HG02885 (cell line): ENCODE measurements around the gene ST6GALNAC4.

Experiments
- ATAC-seq: cut with Tn5 transposase; IDR thresholded peaks from one replicate; pipeline ENCODE4 v1.9.1; 2021; ENCODE audit warnings: mild to moderate bottlenecking; ENCODE audit not compliant: unreplicated experiment, poor library complexity

Gene ST6GALNAC4, protein sequence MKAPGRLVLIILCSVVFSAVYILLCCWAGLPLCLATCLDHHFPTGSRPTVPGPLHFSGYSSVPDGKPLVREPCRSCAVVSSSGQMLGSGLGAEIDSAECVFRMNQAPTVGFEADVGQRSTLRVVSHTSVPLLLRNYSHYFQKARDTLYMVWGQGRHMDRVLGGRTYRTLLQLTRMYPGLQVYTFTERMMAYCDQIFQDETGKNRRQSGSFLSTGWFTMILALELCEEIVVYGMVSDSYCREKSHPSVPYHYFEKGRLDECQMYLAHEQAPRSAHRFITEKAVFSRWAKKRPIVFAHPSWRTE

DNA sequence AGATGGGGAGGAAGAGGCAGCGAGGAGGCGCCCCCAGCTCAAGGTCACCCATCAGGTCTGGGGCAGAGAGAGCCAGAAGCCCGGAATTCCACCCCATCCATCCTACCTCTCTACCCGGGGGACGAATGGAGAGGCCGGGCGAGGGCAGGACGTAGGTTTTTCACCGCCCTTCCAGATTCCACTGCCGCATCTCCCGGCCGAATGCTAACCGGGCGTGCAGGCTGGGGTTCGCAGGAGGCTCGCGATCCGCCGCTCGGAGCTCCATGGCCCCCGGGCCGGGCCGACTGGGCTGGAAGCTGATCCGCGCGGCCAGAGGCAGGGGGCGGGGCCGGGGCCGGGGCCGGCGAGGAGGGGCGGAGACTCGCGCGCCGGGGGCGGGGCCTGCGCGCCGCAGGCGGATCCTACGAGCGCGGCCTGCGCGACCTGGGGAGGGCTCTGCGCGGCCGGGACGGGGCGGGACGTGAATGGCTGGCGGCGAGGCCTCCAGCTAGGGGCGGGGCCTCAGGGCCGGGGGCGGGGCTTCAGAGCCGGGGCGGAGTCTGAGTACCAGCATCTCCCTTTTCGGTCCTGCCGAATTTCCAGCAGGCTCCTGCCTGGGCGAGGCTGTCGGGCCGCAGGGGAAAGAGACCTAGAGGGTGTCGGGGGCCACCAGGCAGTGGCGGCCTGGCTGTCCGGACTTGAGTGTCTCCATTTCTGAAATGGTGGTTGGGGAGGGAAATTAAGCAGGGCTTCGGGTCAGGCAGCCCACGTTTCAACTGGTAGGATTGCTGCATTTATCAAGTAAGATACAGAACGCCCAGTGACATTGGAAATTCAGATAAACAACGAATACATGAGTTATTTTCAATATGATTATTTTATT, at the start of gene ST6GALNAC4:
TSS of gene ST6GALNAC4 (minus strand) at position 322 of the 862 bp plus-strand sequence. CDS start 622 bp downstream, outside the sequence.
- peak; percentile 87 for ATAC-seq

DNA sequence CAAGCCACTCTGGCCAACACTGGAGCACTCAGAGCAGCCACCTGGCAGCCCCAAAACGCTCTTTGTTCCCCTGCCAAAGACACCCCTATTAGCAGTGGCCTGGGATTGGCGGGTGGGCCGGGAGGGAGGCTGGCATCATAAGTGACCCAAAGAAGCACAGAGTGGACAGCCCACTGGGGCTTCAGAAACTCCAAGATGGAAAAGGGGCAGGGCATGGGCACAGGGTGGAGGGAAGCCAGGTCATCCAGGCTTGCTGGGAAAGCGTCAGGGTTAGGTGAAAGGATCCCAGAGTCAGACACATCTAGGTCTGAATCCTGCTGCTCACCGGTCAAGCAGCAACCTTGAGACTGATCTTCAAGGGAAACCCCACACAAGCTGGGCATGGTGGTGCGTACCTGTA, 49.1 kb upstream of the ST6GALNAC4 start:
- ATAC-seq, result no peak

DNA sequence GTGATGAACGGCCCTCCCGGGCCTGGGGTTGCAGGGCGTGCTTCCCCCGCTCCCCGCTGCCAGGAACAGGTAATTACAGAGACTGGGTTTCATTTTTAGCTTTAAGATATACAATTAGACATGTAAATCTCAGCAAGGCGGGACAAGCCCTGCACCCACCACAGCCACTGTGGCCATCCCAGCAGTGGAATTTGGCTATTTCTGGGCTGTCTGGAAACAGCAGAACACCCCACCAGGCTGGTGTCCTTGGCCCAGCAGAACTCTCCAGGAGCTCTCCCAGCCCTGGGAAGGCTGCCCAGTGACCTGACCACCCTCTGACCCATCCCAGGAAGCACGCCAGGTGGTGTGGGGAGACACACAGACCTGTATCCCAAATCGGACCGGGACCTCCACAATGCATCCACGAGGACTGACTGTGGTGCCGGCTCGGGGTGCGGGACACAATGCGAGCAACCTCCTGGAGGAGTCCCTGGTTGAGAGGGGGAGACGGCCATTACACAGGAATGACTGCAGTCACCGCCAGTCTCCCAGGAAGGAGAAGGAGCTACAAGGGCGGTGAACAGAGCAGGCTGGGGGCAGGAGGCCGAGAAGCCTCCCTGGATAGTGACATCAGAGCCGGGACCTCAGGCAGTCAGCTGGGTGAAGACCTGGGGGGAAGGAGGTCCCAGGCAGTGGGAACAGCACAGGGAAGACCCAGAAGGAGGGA, 46.7 kb upstream of the ST6GALNAC4 start:
- ATAC-seq, result no peak

DNA sequence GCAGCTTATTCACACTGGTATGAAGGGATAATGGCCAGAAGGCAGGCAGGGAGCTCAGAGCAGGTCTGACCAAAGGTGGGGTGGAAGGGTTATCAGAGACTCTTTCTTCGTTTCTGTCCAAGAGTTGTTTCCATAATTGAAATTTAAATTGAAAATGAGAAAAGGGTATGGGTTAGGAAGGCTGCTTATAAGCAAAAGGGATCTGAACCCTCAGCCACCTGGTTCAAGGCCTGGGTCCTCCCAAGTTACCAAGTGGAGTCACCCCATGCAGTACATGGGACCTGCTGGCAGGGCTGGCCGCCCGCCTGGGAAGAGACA, 46.2 kb upstream of the ST6GALNAC4 start:
- ATAC-seq, result no peak

DNA sequence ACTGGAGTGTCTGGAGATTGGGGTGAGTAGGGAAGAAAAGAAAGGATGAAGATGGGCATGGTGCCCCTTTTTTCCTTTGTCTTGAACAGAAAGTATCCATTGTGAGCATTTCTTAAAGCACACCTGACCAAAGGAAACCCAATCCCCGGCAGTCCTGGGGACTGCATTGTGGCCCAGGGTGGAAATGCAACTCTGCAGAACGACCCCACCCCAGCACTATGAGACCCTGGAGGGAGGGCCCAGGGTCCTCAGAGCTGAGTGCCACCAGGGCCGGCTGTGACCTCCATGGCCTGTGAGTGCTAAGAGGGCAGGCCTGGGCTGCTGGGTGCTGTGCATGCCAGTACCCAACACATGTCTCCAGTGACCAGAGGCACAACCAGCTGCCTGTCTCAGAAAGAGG, 45.4 kb upstream of the ST6GALNAC4 start:
- ATAC-seq, result no peak

DNA sequence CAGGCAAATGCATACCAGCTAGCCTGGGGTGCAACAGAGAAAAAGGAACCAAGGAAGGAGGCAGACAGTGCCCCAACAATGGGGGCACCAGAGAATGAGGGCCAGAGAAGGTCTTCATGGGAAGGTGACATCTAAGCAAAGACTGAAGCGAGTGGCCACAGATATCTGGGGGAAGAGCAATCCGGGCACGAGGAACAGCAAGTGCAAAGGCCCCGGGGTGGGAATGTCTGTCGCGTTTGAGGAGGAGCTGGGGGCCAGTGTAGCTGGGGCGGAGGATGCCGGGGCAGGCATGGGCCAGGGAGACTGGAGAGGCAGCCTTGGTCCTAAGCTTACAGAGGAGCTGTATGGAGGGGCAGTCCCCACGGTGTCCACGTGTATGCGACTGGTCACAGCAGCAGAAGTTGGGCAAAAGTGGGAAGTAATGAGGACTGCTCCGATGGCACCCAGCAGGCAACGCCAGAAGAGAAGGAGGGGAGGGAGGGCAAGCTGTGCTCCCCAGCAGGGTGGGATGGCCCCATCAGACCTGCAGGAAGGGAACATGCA, 44.8 kb upstream of the ST6GALNAC4 start:
- no peak for ATAC-seq

DNA sequence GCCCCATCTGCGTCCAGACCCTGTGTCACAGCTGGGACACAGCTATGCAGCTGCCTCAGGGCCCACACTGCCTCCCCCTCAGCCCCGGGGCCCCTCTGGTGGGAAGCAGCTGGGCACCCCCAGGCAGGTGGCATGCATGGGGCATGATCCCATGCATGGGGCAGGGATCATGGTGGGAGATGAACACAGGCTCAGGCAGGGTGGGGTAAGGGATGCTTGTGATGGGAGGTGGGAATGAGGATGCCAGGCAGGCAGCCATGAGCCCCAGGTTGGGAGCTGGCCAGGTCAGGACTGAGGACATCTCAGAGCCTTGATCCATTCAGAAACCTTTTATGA, 44.3 kb upstream of the ST6GALNAC4 start:
- no peak for ATAC-seq

DNA sequence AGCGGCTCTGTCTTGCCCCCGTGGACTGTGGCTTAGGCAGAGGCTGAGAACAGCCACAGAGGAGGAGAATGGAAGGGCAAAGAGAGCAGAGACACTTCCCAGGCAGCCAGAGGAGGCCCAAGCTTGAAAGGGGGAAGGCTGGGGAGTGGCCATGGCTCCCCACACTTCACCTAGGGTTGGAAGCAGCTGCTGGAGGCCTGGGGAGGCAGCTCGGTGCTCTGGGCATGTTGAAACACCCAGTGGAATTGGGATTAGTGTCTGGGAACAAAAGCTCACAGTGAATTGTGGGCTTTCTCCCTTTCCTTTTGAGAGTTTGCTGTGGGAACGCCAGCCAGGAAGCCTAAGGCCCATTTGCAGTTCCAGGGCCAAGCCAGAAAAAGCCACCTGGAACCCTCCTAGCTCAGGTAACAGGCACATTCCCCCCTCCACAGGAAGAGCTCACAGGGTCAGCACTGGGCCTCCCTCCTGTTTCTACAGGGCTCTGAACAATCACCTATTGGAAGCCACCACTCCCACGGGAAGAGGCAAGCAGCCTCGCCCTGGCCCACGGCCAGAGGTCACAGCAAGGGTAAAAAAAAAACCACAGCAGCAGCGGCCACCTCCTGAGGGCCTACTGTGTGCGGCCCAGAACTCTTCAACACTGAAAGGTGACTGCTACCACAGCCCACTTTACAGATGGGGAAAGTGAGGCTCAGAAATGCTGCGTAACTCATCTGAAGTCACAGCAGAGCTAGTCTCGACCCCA, 43.7 kb upstream of the ST6GALNAC4 start:
- ATAC-seq, result no peak

DNA sequence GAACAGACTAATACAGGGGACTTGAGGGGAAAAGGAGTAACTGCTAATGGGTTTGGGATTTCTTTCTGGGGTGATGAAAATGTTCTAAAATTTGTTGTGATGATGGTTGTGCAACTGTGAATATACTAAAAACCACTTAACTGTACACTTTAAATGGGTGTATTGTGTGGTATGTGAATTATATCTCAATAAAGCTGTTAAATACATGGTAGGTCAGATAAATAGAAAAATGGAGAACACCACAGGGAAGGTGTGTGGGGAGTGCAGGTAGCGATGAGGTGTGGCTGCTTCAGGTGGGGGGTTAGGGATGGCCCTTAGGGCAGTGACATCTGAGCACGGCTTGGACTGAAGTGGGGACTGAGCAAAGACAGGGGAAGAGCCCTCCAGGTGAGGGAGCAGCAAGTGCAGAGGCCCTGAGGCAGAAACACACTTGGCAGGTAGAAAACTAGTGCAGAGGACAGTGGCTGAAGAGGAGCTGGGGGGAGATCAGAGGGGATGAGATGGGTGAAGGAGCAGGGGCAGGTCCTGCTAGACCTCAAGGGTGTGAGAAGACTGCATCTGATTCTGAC, 43.1 kb upstream of the ST6GALNAC4 start:
- ATAC-seq, result no peak

DNA sequence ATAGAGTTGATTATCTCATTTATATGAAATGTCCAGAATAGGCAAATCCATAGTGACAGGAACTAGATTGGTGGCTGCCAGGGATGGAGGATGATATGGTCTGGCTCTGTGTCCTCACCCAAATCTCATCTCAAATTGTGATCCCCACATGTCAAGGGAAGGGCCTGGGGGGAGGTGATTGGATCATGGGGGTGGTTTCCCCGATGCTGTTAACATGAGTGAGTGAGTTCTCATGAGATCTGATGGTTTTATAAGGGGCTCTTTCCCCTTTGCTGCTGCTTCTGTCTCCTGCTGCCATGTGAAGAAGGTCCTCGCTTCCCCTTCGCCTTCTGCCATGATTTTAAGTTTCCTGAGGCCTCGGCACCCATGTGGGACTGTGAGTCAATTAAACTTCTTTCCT, 42.6 kb upstream of the ST6GALNAC4 start:
- no peak for ATAC-seq

DNA sequence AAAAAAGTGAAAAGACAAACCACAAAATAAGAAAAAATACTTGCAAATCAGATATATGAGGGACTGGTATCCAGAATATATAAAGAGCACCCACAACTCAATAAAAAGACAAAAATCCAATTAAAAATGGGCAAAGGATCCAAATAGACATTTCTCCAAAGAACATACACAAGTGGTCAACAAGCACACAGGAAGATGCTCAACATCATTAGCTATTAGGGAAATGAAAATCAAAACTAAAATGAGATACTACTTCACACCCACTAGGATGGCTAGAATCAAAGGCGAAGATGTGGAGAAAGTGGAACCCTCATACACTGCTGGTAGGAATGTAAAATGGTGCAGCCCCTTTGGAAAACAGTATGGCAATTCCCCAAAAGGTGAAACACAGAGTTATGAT, 41.9 kb upstream of the ST6GALNAC4 start:
- no peak for ATAC-seq

DNA sequence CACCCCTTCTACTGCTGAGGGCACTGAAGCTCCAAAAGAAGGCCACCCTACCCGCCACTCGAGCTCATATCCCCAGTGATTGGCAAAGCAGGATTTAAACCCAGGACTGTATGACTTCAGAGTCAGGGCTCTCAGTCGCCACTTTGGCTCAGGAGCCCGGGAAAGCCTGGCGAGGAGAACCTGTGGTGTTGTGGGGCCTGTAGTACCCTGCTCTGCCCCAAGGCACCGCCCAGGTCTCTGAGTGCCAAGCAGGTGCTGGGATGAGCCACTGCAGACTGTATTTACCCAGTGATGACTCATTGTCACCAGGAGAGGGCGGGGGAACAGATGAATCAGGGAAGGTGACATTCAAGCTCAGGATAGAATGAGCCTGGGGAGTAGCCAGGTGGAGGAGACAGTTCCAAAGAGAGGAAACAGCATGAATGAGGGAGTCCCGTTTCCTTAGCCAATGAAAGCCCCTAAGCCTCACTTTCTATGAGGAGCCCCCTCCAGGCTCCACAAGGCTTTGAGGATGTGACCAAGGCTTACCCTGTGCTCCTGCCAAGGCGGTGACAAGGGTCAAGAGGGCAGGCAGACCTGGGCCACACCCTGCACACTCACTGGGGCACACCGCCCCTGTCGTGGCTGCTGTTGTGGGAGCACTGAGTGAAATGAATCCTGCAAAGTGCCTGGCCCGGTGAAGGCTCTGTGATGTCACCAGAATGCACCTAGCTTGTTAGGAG, 38.6 kb upstream of the ST6GALNAC4 start:
- ATAC-seq, result peak; percentile 36

DNA sequence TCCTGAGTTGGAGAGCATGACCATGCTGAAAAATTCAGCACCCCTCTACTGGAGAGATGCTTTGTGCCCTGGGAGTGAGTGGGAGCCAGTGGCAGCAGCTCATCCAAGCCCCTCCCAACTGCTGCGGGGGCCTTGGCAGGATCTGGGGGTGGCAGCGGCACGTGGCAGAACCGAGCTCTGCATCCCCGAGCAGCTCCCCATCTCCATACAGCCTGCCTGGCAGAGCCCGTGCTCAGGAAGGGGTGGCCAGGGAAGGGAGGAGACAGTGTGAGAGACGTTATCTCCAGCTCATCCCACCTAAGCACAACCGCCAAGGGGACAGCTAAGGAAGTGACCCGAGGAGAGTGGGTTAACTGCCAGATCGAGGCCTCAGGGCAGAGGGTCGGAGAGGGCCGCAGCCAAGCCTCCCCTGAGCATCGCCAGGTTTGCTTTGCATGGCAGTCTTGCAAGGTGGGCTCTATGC, 38.0 kb upstream of the ST6GALNAC4 start:
- no peak for ATAC-seq

DNA sequence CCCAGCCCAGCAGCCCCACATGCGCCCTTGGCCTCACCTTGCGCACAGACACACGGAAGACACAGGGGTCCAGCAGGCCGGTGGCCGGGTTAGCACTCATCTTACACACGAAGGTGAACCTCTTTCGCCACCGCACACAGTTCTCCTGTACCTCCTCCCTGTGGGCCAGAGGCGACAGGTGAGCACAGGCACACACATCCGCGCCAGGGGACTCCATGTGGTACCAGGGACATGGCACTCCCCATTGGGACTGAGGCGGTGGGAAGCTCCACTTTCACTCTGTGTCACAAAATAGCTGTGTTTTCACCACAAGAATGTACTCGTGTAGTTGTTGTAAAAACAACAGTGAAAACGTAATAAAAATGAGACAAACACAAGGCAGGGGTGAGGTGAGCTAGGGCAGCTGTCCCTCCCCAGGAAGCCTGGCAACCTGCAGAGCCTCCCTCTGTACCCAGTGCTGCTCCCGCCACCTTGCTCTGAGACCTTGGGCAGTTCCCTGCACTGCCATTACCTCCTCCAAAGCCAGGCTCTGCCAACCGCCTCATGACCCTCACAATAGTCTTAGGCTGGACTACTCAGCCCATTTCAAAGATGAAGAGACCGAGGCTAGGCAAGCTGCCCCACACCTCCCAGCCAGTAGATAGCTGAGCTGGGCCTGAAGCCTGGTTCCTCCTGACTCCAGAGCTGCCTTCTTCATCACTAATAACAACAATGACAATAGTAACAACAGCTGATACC, 37.1 kb upstream of the ST6GALNAC4 start:
- no peak for ATAC-seq

DNA sequence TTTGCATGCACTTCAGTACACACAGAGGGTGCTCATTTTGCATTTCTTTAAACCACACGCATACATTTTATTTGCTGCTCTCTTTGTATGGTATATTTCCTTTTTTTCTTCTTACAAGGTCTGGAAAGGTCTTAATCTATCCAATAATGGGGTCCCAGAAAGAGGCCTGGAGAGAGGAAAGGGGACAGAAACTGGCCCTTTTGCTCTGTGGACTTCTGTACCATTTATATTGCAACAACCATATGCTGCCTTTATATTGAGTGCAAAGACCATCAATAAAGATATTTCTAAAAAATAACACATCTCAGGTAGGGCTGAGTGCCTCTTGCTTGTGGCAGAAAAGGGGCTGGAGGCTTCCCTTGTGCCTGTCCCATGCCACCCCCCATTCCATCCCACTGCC, 36.3 kb upstream of the ST6GALNAC4 start:
- ATAC-seq, result no peak

DNA sequence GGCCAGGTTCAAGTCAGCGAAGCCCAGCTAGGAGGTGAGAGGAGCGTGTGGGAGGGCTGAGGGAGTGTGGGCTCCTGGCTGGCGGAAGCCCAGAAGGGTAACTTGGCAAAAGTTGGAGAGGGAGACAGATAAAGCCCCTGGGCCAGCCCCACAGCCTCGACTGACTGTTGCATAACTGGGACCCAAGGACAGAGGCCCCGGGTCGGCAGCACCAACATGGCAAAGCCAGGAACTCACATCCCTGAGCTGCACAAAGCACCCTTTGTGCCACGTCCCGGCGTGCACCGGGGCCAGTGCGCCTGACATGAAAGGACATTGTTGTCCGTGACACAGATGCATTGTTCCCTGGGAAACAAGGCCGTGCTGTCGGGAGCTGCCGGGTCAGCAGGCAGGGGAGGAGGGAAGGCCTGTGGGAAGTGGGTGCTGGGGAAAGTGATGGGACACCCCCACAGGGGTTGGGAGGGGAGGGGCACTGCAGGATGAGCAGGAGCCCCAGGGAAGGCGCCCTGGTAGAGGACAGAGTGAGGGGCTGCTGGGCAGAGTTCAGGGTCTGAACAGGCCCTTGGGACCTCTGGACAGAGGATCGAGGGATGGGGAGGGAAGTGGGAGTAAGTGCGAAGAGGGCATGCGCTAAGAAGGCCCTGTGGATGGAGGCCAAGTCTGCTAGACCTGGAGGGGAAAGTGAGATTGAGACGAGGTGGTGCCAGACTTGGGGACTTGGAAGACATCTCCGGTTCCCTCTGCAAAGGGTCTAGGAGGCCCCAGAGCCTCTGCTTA, 33.9 kb upstream of the ST6GALNAC4 start:
- ATAC-seq, result no peak

DNA sequence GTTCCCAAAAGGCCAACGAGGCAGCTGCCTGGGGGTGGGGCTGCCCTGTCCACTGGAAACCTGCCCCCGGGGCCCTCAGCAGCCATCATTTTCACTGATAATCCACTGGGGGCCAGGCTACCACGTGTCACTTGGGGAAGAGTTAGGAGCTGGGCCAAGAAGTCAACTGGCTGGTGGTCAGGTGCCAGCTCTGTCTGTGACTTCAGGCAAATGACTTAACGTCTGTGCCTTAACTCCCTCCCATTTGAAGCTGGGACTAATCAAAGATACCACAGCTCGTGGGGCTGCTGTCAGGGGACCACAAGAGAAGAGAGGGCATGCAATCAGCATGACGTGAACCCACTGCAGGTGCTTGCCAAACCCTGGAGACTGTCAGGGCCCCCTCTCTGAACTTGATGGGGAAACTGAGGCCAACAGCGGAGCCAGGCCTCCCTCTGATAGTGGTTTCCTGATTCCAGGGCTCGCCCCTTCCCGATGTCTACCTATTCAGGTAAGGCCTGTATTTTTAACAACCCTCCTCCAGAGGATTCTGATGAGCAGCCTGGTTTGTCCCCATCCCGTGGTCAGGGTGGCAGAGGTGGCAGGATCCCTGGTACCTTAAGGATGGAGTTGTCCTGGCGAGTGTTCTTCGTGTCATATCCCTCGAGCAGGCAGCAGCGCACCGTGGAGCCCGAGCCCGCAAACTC, 33.1 kb upstream of the ST6GALNAC4 start:
- no peak for ATAC-seq
